GM23248 (cell line): ENCODE data around the gene ZNF469. TPM values are rescaled to one million over a fixed set of nuclear protein-coding genes. Genes with fewer than 3 reads are reported as not detected.

Experiments used
- DNase-seq: peaks from one replicate; pipeline ENCODE4 v3.0.0-alpha.2; 2015
- H2AFZ ChIP-seq: fragments of 200-600 bp; sonication (generic); 2 replicates; pipeline ENCODE4 v1.6.1; 2016; ENCODE audit warnings: antibody characterized with exemption
- H3F3A ChIP-seq: fragments of 200-600 bp; sonication (generic); 2 replicates; pipeline ENCODE4 v1.6.1; 2016; ENCODE audit warnings: mild to moderate bottlenecking, antibody characterized with exemption, mixed run types; ENCODE audit not compliant: insufficient read depth
- H3K27ac ChIP-seq: fragments of 200-600 bp; sonication (generic); 2 replicates; pipeline ENCODE4 v1.5.1; 2016; ENCODE audit warnings: mild to moderate bottlenecking
- H3K27me3 ChIP-seq: fragments of 200-600 bp; sonication (generic); replicated peaks from 2 replicates; pipeline ENCODE4 v1.6.1; 2016; ENCODE audit warnings: mild to moderate bottlenecking; ENCODE audit not compliant: insufficient read depth
- H3K36me3 ChIP-seq: fragments of 200-600 bp; sonication (generic); 2 replicates; pipeline ENCODE4 v1.6.1; 2016; ENCODE audit warnings: low read depth, mild to moderate bottlenecking
- H3K4me1 ChIP-seq: fragments of 200-600 bp; sonication (generic); 2 replicates; pipeline ENCODE4 v1.6.1; 2016; ENCODE audit warnings: mild to moderate bottlenecking; ENCODE audit not compliant: insufficient read depth
- H3K4me2 ChIP-seq: fragments of 200-600 bp; sonication (generic); one replicate; pipeline ENCODE4 v1.6.1; 2016; ENCODE audit warnings: mild to moderate bottlenecking; ENCODE audit not compliant: unreplicated experiment
- H3K4me3 ChIP-seq: fragments of 200-600 bp; sonication (generic); 2 replicates; pipeline ENCODE4 v1.5.1; 2016; ENCODE audit warnings: mild to moderate bottlenecking
- H3K79me2 ChIP-seq: fragments of 200-600 bp; sonication (generic); 2 replicates; pipeline ENCODE4 v1.6.1; 2016; ENCODE audit warnings: mild to moderate bottlenecking; ENCODE audit not compliant: insufficient read depth
- H3K9ac ChIP-seq: fragments of 200-600 bp; sonication (generic); 2 replicates; pipeline ENCODE4 v1.6.1; 2016; ENCODE audit warnings: mild to moderate bottlenecking
- H3K9me2 ChIP-seq: fragments of 200-600 bp; sonication (generic); 2 replicates; pipeline ENCODE4 v1.6.1; 2016; ENCODE audit warnings: mixed run types, mild to moderate bottlenecking, moderate library complexity; ENCODE audit not compliant: insufficient read depth
- H3K9me3 ChIP-seq: fragments of 200-600 bp; sonication (generic); one replicate; pipeline ENCODE4 v1.6.1; 2017; ENCODE audit warnings: low read depth
- H4K20me1 ChIP-seq: fragments of 200-600 bp; sonication (generic); 2 replicates; pipeline ENCODE4 v1.6.0; 2016; ENCODE audit not compliant: insufficient read depth
- EZH2 ChIP-seq: fragments of 200-600 bp; sonication (generic); IDR thresholded peaks from 2 replicates; pipeline ENCODE4 v1.6.1; 2018; ENCODE audit warnings: antibody characterized with exemption, mild to moderate bottlenecking; ENCODE audit not compliant: insufficient read depth, poor library complexity, severe bottlenecking
- EZH2phosphoT487 ChIP-seq: fragments of 200-600 bp; sonication (generic); IDR thresholded peaks from 2 replicates; pipeline ENCODE4 v1.6.1; 2018; ENCODE audit warnings: antibody characterized with exemption, moderate library complexity, mild to moderate bottlenecking, low read depth; ENCODE audit not compliant: insufficient read depth
- WGBS, 2 experiments: methylation state at CpG; one replicate each; pipeline ENCODE4 v1.1.6; 2015 to 2017; ENCODE audit warnings: low lambda C conversion rate in 2 of 2, low coverage in 1 of 2; ENCODE audit errors: missing lambda C conversion rate in 2 of 2; 5-methylcytosine and 5-hydroxymethylcytosine counted together
- in situ Hi-C: fragments of 300-500 bp; cut with MboI; formaldehyde crosslinking; loops from 2 replicates; pipeline ENCODE4 v1.15.0; 2020
- polyA plus RNA-seq: library from polyadenylated mRNA; unstranded; fragments of >200 nt; fragmentation: Nextera tagmentation; extraction: Ambion mirVana; gene quantifications from 2 replicates; pipeline ENCODE4 v1.2.1, GENCODE V29; 2016
- total RNA-seq: library from RNA; depleted of rRNA; stranded (reverse); fragments of >200 nt; shearing (Covaris generic); gene quantifications from 2 replicates; pipeline ENCODE4 v1.2.3, GENCODE V29; 2014

Gene ZNF469
- total and polyA plus RNA-seq, 2 experiments from 2014 or later = 0.65 to 2.6 TPM

DNA sequence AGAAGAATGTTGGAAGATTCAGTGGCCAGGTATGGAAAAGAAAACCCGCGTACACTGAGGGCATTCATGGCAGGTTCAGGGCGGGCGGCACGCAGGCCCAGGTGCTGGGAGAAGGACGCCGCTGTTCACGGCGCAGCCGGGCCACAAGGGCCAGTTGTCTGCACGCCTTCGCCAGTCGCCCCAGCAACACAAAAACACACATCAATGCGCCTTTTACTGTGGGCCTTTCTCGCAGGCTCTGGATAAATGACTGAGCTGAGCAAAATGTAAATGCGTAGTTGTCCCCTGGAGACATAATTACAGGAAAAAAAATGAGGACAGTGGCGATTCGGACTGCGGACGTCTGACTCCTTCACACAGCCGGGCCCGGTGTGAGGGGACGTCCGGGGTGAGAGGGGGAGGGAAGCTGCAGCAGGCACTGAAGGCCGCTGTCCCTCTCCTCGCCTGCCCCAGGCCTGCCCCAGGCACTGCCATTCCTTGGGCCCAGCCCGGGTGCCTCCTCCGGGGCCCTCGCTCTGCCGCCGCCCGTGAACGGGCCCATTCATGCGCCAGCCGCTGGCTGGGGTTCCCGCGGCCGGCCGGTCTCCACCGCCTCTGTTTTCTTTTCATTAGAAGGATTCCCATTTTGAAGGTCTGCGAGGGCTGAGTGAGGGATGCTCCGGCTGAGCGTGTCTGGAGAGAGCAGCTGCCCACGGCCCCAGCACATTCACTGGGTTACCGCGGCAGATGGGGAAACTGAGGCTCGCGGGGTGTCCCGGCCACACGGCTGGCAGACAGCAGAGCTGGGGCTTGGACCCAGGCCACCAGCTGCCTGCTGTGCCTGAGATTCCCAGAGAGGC lies 6.5 kb upstream of the ZNF469 start:
- Histone ChIP-seq H3K9me3 (no peaks in the 10 kb centered on the region), H2AFZ (no peak overlapping the region), H3K27ac (no peak overlapping the region), H3K79me2 (no peaks in the 10 kb centered on the region), H3K9me2 (no peaks in the 10 kb centered on the region), H3K4me1 (0 out of 2 replicates have a peak, but pooled peaks cover 5% of the 10 kb centered on the region), H3K36me3 (no peaks in the 10 kb centered on the region), H3K9ac (no peak overlapping the region), H3F3A (0 out of 2 replicates have a peak, but pooled peaks cover 7% of the 10 kb centered on the region), H4K20me1 (no peaks in the 10 kb centered on the region), H3K27me3 (no peaks in the 10 kb centered on the region), H3K4me3 (no peak overlapping the region), H3K4me2 (no peak overlapping the region)
- 89 to 91% methylated on average over 33 to 50 of the region's 50 CpGs for WGBS, 2 experiments
- TF ChIP-seq EZH2phosphoT487 = no peak
- TF ChIP-seq EZH2 = no peak
- in situ Hi-C loops = no loop called here
- no peak for DNase-seq

DNA sequence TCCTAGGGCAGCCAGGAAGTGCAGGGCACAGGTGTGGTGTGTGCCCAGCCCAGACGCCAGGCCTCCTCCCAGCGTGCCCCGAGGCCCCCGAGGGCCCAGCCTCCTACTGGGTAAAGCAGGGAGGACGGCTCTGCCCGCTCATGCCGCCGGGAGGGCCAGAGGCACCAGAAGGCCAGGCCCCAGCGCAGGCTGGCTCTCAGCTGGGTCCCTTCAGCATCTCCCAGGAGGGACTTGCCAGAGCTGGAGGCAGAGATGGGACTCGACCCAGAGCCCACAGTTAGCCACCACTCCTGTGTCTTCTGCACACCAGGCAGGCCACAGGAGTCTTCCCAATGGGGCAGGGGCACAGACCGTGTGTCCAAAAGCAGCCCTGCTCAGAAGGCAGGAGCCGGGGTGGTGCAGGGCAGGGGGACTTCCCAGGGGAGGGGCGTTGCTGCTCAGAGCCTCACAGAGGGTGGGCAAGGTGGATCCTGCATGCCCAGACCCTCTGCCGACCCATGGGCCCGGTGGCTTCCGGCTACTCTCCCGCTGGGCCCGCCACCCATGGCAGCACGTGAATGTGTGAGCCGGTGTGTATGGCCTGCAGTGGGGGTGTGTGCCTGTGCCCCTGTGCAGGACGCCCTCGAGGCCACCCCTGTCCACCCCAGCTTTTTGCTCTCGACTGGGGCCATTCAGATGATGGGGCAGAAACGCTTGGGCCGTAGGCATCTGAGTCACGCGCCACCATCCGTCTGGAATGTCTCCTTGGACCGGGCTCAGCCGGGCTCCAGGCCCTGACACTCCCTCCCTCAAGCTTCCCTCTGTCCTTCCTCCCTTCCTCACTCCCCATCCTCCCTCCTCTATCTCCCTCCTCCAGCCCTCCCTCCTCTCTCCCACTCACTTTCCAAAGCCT lies 5.7 kb upstream of the ZNF469 start:
- 67 to 79% methylated on average over 23 to 29 of the region's 30 CpGs for WGBS, 2 experiments

DNA sequence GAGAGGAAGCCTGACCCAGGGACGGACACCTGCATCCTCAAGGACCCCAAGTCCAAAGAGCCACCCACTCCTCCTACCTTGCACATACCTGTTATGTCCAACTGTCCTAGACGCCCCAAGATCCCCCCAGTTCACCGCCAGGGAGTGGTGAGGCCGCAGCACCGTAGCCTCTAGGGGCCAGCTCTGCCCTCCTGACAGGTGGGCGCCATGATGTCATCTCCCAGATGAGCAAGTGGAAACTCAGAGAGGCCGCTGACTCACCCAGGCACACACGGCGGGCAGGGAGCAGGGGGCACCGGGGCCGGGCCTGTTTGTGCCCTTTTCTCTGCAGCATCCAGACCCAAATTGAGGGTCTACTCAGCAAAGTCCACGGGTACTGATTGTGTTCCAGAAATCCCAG lies 4.8 kb upstream of the ZNF469 start:
- Histone ChIP-seq H3K9ac (no peak overlapping the region), H3K27me3 (no peaks in the 10 kb centered on the region), H3K36me3 (no peaks in the 10 kb centered on the region), H4K20me1 (no peaks in the 10 kb centered on the region), H3K79me2 (no peaks in the 10 kb centered on the region), H2AFZ (no peak overlapping the region), H3F3A (0 out of 2 replicates have a peak, but pooled peaks cover 7% of the 10 kb centered on the region), H3K27ac (no peak overlapping the region), H3K4me3 (no peak overlapping the region), H3K4me2 (no peak overlapping the region), H3K9me2 (no peaks in the 10 kb centered on the region), H3K9me3 (no peaks in the 10 kb centered on the region), H3K4me1 (0 out of 2 replicates have a peak, but pooled peaks cover 5% of the 10 kb centered on the region)
- in situ Hi-C loops = no loop called here
- DNase-seq = no peak
- TF ChIP-seq EZH2phosphoT487 (no peak), EZH2 (no peak)
- 86 to 87% methylated on average over 12 of the region's 12 CpGs for WGBS, 2 experiments

More for the DNA sequence above, 5.7 kb upstream of the ZNF469 start:
- Histone ChIP-seq H3K36me3 (no peaks in the 10 kb centered on the region), H3K27me3 (no peaks in the 10 kb centered on the region), H3K4me1 (0 out of 2 replicates have a peak, but pooled peaks cover 5% of the 10 kb centered on the region), H3K4me3 (no peak overlapping the region), H3K9ac (no peak overlapping the region), H2AFZ (no peak overlapping the region), H3F3A (0 out of 2 replicates have a peak, but pooled peaks cover 7% of the 10 kb centered on the region), H3K9me2 (no peaks in the 10 kb centered on the region), H4K20me1 (no peaks in the 10 kb centered on the region), H3K27ac (no peak overlapping the region), H3K9me3 (no peaks in the 10 kb centered on the region), H3K79me2 (no peaks in the 10 kb centered on the region), H3K4me2 (no peak overlapping the region)
- in situ Hi-C loops = no loop called here
- TF ChIP-seq EZH2 = no peak
- DNase-seq = peak; percentile 79

DNA sequence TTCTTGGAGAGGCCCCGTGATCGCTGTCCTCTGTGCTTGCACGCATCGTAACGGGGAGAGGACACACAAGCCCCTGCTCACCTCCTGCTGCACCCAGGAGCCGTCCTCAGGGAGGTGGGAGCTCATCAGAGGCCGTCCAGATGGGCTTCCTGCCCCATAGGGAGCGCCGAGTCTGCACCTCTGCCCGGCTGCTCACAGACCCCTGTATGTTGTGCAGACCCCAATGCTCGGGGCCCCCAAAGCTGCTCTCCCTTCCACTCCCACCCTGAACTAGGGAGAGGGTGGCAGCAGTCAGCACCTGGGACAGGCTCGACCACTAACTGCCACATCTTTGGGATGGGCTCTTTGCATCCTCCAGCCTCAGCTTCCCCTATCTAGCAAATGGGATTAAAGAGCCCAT lies 4.4 kb upstream of the ZNF469 start:
- Histone ChIP-seq H3K36me3 (no peaks in the 10 kb centered on the region), H3F3A (0 out of 2 replicates have a peak, but pooled peaks cover 7% of the 10 kb centered on the region), H3K4me3 (no peak overlapping the region), H3K9ac (no peak overlapping the region), H3K27me3 (no peaks in the 10 kb centered on the region), H2AFZ (no peak overlapping the region), H3K9me3 (no peaks in the 10 kb centered on the region), H3K4me1 (0 out of 2 replicates have a peak, but pooled peaks cover 5% of the 10 kb centered on the region), H3K4me2 (no peak overlapping the region), H3K9me2 (no peaks in the 10 kb centered on the region), H3K27ac (no peak overlapping the region), H4K20me1 (no peaks in the 10 kb centered on the region), H3K79me2 (no peaks in the 10 kb centered on the region)
- no peak for DNase-seq
- in situ Hi-C loops = no loop called here
- TF ChIP-seq EZH2phosphoT487 (no peak), EZH2 (no peak)
- WGBS, 2 experiments = 89 to 91% methylated on average over 12 of the region's 12 CpGs
